Epithelial cell of prostate (primary cell): ENCODE results near the gene ME3.
"Not testable (repeated sequence)": the region's sequence is repeated elsewhere in the genome, so short reads cannot be mapped to it uniquely, and the experiment has no call there.

ENCODE experiments used
- DNase-seq: peaks from one replicate; pipeline ENCODE4 v3.0.0-alpha.2; 2011; ENCODE audit warnings: low read depth, low spot score
- H3K27ac ChIP-seq: fragments of 450-650 bp; 2 replicates; pipeline ENCODE4 v1.5.1; 2017; ENCODE audit warnings: mild to moderate bottlenecking

Gene ME3

GRCh38 chr11:86449993-86450629, 222.3 kb downstream of the ME3 start:
- H3K27ac ChIP-seq = no peak overlapping the region

GRCh38 chr11:86447763-86448480, 224.5 kb downstream of the ME3 start:
- DNase-seq = no peak

More at GRCh38 chr11:86449993-86450629, 222.3 kb downstream of the ME3 start:
- DNase-seq = no peak

GRCh38 chr11:86446924-86447285, 225.5 kb downstream of the ME3 start:
- no peak overlapping the region for H3K27ac ChIP-seq
- no peak for DNase-seq

More at GRCh38 chr11:86447763-86448480, 224.5 kb downstream of the ME3 start:
- H3K27ac ChIP-seq = no peak overlapping the region

GRCh38 chr11:86446163-86446923, 226.1 kb downstream of the ME3 start:
- DNase-seq = no peak
- H3K27ac ChIP-seq = no peak overlapping the region

GRCh38 chr11:86444981-86445380, 227.4 kb downstream of the ME3 start:
- no peak for DNase-seq
- no peak overlapping the region for H3K27ac ChIP-seq

GRCh38 chr11:86443415-86443814, 229.0 kb downstream of the ME3 start:
- H3K27ac ChIP-seq = no peak overlapping the region
- DNase-seq = no peak

- no peak for DNase-seq
- H3K27ac ChIP-seq = no peak overlapping the region
These were observed 229.6 kb downstream of the ME3 start for GRCh38 chr11:86442827-86443226.

GRCh38 chr11:86442420-86442819, 230.0 kb downstream of the ME3 start:
- DNase-seq = no peak
- H3K27ac ChIP-seq = no peak overlapping the region

GRCh38 chr11:86440843-86441242, 231.6 kb downstream of the ME3 start:
- no peak for DNase-seq
- H3K27ac ChIP-seq = no peak overlapping the region

GRCh38 chr11:86440305-86440716, 232.1 kb downstream of the ME3 start:
- no peak for DNase-seq
- H3K27ac ChIP-seq = no peak overlapping the region

DNA sequence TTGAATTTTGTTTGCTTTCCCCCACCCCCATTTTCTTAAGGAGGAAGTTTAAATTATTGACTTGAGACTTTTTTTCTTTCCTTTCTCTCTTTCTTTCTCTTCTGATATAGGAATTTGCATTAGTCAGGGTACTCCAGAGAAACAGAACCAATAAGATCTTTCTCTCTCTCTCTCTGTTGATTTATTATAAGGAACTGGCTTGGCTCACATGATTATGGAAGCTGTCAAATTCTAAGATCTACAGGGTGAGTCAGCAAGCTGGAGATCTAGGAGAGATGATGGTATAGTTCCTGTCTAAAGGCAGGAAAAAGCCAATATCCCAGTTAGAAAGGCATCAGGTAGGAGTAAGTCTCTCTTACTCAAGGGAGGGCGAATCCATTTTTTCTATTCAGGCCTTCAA, 233.7 kb downstream of the ME3 start:
- H3K27ac ChIP-seq = no peak overlapping the region
- DNase-seq = peak; percentile 33

- H3K27ac ChIP-seq = no peak overlapping the region
These were observed 236.7 kb downstream of the ME3 start for GRCh38 chr11:86435711-86436110.

GRCh38 chr11:86433361-86434095, 238.9 kb downstream of the ME3 start:
- not testable (repeated sequence) for DNase-seq, H3K27ac ChIP-seq

More at GRCh38 chr11:86435711-86436110, 236.7 kb downstream of the ME3 start:
- DNase-seq = no peak

- H3K27ac ChIP-seq = no peak overlapping the region
- no peak for DNase-seq
These were observed 241.2 kb downstream of the ME3 start for GRCh38 chr11:86431258-86431657.

- no peak overlapping the region for H3K27ac ChIP-seq
These were observed 245.0 kb downstream of the ME3 start for GRCh38 chr11:86427441-86427840.

GRCh38 chr11:86423488-86423887, 248.9 kb downstream of the ME3 start:
- DNase-seq, H3K27ac ChIP-seq: not testable (repeated sequence)

More at GRCh38 chr11:86427441-86427840, 245.0 kb downstream of the ME3 start:
- no peak for DNase-seq

DNA sequence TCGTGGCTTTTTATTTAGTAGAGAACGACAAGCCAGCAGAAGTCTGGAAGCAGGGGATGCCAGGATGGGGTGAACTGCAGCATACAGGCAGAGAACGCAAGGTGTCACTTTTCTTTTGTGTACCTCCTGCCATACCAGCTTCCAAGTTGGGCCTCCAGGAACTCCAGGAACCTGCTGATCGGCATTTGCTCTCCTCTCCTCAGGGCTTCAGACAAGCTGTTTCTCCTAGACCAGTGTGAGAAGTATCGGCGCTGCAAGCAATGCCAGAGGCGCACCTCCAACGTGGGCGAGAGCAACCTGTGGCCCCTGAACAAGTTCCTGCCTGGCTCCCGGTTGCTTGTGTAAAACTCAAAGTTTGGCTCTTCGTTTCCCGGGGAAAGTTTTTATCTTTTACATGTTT, 250.0 kb downstream of the ME3 start:
- no peak for DNase-seq
- H3K27ac ChIP-seq = no peak overlapping the region

- DNase-seq = no peak
- H3K27ac ChIP-seq = no peak overlapping the region
These were observed 250.5 kb downstream of the ME3 start for GRCh38 chr11:86421946-86422345.

GRCh38 chr11:86418917-86419316, 253.5 kb downstream of the ME3 start:
- no peak for DNase-seq

DNA sequence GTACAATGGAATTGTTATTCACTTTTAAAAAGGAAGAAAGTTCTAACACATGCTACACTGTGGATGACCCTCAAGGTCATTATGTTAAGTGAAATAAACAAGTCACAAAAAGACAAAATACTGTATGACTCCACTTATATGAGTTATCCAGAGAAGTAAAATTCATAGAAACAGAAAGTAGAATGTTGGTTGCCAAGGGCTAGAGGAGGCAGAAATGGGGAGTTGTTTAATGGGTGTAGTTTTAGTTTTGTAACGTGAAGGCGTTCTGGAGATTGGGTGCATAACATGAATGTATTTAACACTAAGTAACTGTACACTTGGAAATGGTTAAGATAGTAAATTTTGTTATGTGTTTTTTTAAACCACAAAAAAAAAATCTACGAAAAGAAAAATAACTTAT, 253.9 kb downstream of the ME3 start:
- DNase-seq = no peak
- H3K27ac ChIP-seq = no peak overlapping the region

More at GRCh38 chr11:86418917-86419316, 253.5 kb downstream of the ME3 start:
- no peak overlapping the region for H3K27ac ChIP-seq
